T-cell (primary cell): ENCODE results near the gene CASQ1. TPM values are rescaled to one million over a fixed set of nuclear protein-coding genes. Genes with fewer than 3 reads are reported as not detected.
A peak's percentile ranks its signal among the peaks of the same experiment; 100 is the strongest.

ENCODE experiments used
- ATAC-seq, 4 experiments: fragments of 200-7000 bp in 3 of 4; fragments of 150-1000 bp in 1 of 4; cut with Tn5 transposase; replicated peaks in 1 of 4; 1 replicate in 3 of 4; 2 replicates in 1 of 4; pipeline ENCODE4 v1.10.0; 2021; ENCODE audit warnings: moderate library complexity in 3 of 4, mild to moderate bottlenecking in 2 of 4, moderate number of reproducible peaks in 1 of 4
- CTCF ChIA-PET, 2 donors: fragments of 300-600 bp; sonication (Branson Sonifier 250); formaldehyde crosslinking; loops; one replicate each; lab custom pipeline; 2022; ENCODE audit warnings: antibody characterized with exemption in 2 of 2; lab: Charles Lee
- POLR2A ChIA-PET, 2 donors: fragments of 300-600 bp; sonication (Branson Sonifier 250); formaldehyde crosslinking; loops; one replicate each; lab custom pipeline; 2022; ENCODE audit warnings: antibody characterized with exemption in 2 of 2; lab: Charles Lee
- DNase-seq, 35 experiments: peaks; one replicate each; pipeline versions ENCODE4 v3.0.0 to v3.0.0-alpha.2; 2013 to 2023
- H3K27ac ChIP-seq: one replicate; pipeline ENCODE4 v1.5.1; 2013; ENCODE audit warnings: low read length
- H3K27me3 ChIP-seq, 2 experiments: replicated peaks in 1 of 2; 1 replicate in 1 of 2; 2 replicates in 1 of 2; pipeline versions ENCODE4 v1.6.1 to v1.7.0; 2013; ENCODE audit warnings: low read length in 1 of 2, mixed read lengths in 1 of 2; ENCODE audit not compliant: control insufficient read depth in 2 of 2, insufficient read depth in 2 of 2; ENCODE audit errors: extremely low read depth in 1 of 2
- H3K36me3 ChIP-seq, 2 donors: 1 replicate in 1 of 2; 2 replicates in 1 of 2; pipeline versions ENCODE4 v1.6.1 to v1.7.0; 2013; ENCODE audit warnings: low read length in 1 of 2; ENCODE audit not compliant: control insufficient read depth in 2 of 2, insufficient read depth in 1 of 2; ENCODE audit errors: extremely low read depth in 1 of 2
- H3K4me1 ChIP-seq, 2 experiments: 1 replicate in 1 of 2; 2 replicates in 1 of 2; pipeline versions ENCODE4 v1.6.1 to v1.7.0; 2013; ENCODE audit warnings: low read length in 2 of 2, mixed read lengths in 1 of 2; ENCODE audit not compliant: insufficient read depth in 2 of 2, control insufficient read depth in 1 of 2; ENCODE audit errors: extremely low read depth in 1 of 2
- H3K4me3 ChIP-seq, 2 donors: 1 replicate in 1 of 2; 2 replicates in 1 of 2; pipeline versions ENCODE4 v1.5.1 to v1.7.0; 2013; ENCODE audit warnings: mild to moderate bottlenecking in 2 of 2, low read length in 1 of 2, moderate library complexity in 1 of 2; ENCODE audit not compliant: control insufficient read depth in 1 of 2; ENCODE audit errors: extremely low read depth in 1 of 2
- H3K9me3 ChIP-seq: 2 replicates; pipeline ENCODE4 v1.7.0; 2013
- H3K27ac Mint-ChIP-seq, 2 donors: one replicate each; pipeline ENCODE4 v1.8.0; 2020 to 2021; ENCODE audit warnings: mild to moderate bottlenecking in 2 of 2, mixed read lengths in 2 of 2
- H3K27me3 Mint-ChIP-seq, 2 donors: one replicate each; pipeline ENCODE4 v1.8.0; 2021 to 2022; ENCODE audit warnings: mixed read lengths in 2 of 2
- H3K36me3 Mint-ChIP-seq: one replicate; pipeline ENCODE4 v1.8.0; 2021; ENCODE audit warnings: mixed read lengths
- H3K4me1 Mint-ChIP-seq, 3 donors: one replicate each; pipeline ENCODE4 v1.8.0; 2020 to 2022; ENCODE audit warnings: mixed read lengths in 3 of 3, mild to moderate bottlenecking in 1 of 3
- H3K4me3 Mint-ChIP-seq, 3 donors: one replicate each; pipeline ENCODE4 v1.8.0; 2020 to 2022; ENCODE audit warnings: mild to moderate bottlenecking in 3 of 3, mixed read lengths in 3 of 3, moderate library complexity in 3 of 3
- H3K9me3 Mint-ChIP-seq, 3 donors: one replicate each; pipeline ENCODE4 v1.8.0; 2020 to 2022; ENCODE audit warnings: mixed read lengths in 3 of 3
- WGBS: methylation state at CpG from one replicate; pipeline ENCODE4 v1.1.5; 2013; ENCODE audit warnings: missing lambda C conversion rate; ENCODE audit not compliant: insufficient coverage; 5-methylcytosine and 5-hydroxymethylcytosine counted together
- total RNA-seq, 35 experiments: library from RNA in 6 of 35; stranded (reverse) in 6 of 35; fragments of 120-200 nt in 1 of 35; gene quantifications; one replicate each; pipeline versions ENCODE4 v1.2.1 to v1.2.4 and lab custom pipeline; 2013 to 2026

Gene CASQ1
- total RNA-seq, 5 donors from 2014 or later (not counting 1 experiment from before 2014, with no cell fraction given), result not detected

- no peak for ATAC-seq
- Histone ChIP-seq H3K4me3 (no peak overlapping the region), H3K27me3 (no peaks in the 10 kb centered on the region), H3K4me1 (no peaks in the 10 kb centered on the region), H3K9me3 (no peaks in the 10 kb centered on the region), H3K27ac (no peak overlapping the region), H3K36me3 (peaks cover 27 to 96% of the 10 kb centered on the region in 2 donors)
- Mint-ChIP-seq H3K4me3 (no peak overlapping the region), H3K36me3 (peaks cover 43% of the 10 kb centered on the region), H3K27me3 (no peaks in the 10 kb centered on the region), H3K27ac (no peak overlapping the region), H3K4me1 (no peaks in the 10 kb centered on the region), H3K9me3 (no peaks in the 10 kb centered on the region)
- CTCF ChIA-PET, result no interaction called here
- DNase-seq, result no peak
- POLR2A ChIA-PET, result interaction anchor here in 1 of 2 donors (0.6 kb wide), 1 partner anchor 100 kb away, joined by 3 read pairs; no protein-coding TSS in a partner anchor
Observed at GRCh38 chr1:160216301-160216700, 25.9 kb downstream of the CASQ1 start.

GRCh38 chr1:160217481-160218051, 27.2 kb downstream of the CASQ1 start:
- H3K4me3 ChIP-seq, result no peak overlapping the region
- ATAC-seq (no peak), DNase-seq (no peak)
- H3K4me1 ChIP-seq, result no peaks in the 10 kb centered on the region
- no peaks in the 10 kb centered on the region for H3K9me3 ChIP-seq
- H3K36me3 ChIP-seq, result peaks cover 24 to 95% of the 10 kb centered on the region in 2 donors
- CTCF ChIA-PET, result no interaction called here
- Mint-ChIP-seq H3K9me3 (no peaks in the 10 kb centered on the region), H3K27me3 (no peaks in the 10 kb centered on the region), H3K27ac (no peak overlapping the region), H3K4me3 (no peak overlapping the region), H3K36me3 (peaks cover 49% of the 10 kb centered on the region), H3K4me1 (no peaks in the 10 kb centered on the region)
- WGBS, result 98% methylated on average over 8 of the region's 10 CpGs
- H3K27ac ChIP-seq, result no peak overlapping the region
- H3K27me3 ChIP-seq, result no peaks in the 10 kb centered on the region
- POLR2A ChIA-PET, result interaction anchor here in 1 of 2 donors (0.5 kb wide), 1 partner anchor 24 kb away, joined by 3 read pairs; no protein-coding TSS in a partner anchor

- DNase-seq, result no peak
Observed at GRCh38 chr1:160219062-160219929, 28.9 kb downstream of the CASQ1 start.

GRCh38 chr1:160220301-160220700, 29.9 kb downstream of the CASQ1 start:
- Histone ChIP-seq H3K36me3 (peaks cover 30 to 98% of the 10 kb centered on the region in 2 donors), H3K9me3 (no peaks in the 10 kb centered on the region), H3K4me3 (no peak overlapping the region), H3K4me1 (no peaks in the 10 kb centered on the region), H3K27ac (no peak overlapping the region), H3K27me3 (no peaks in the 10 kb centered on the region)
- POLR2A ChIA-PET, result no interaction called here
- DNase-seq (no peak), ATAC-seq (no peak)
- Mint-ChIP-seq H3K4me1 (no peaks in the 10 kb centered on the region), H3K36me3 (peaks cover 64% of the 10 kb centered on the region), H3K27ac (peak overlapping the region; percentile 41 to 60), H3K9me3 (no peaks in the 10 kb centered on the region), H3K4me3 (no peak overlapping the region), H3K27me3 (no peaks in the 10 kb centered on the region)
- CTCF ChIA-PET, result interaction anchor here in 1 of 2 donors (1.0 kb wide), 1 partner anchor 9 kb away, joined by 3 read pairs; no protein-coding TSS in a partner anchor
- 100% methylated on average over 1 of the region's 2 CpGs for WGBS

More at GRCh38 chr1:160219062-160219929, 28.9 kb downstream of the CASQ1 start:
- Histone ChIP-seq H3K4me3 (no peak overlapping the region), H3K4me1 (no peaks in the 10 kb centered on the region), H3K27ac (no peak overlapping the region), H3K9me3 (no peaks in the 10 kb centered on the region), H3K36me3 (peaks cover 30 to 96% of the 10 kb centered on the region in 2 donors), H3K27me3 (no peaks in the 10 kb centered on the region)
- peak overlapping the region in 1 of 2 donors; percentile 41 for H3K27ac Mint-ChIP-seq
- ChIA-PET POLR2A (interaction anchor here in 1 of 2 donors (0.6 kb wide), 1 partner anchor 394 kb away, joined by 3 read pairs; no protein-coding TSS in a partner anchor), CTCF (interaction anchor here (1.0 kb wide), 2 partner anchors 8 kb away, joined by 3 read pairs; no protein-coding TSS in a partner anchor)
- no CpG with 5 or more reads among the region's 4 CpGs for WGBS
- no peaks in the 10 kb centered on the region for H3K27me3 Mint-ChIP-seq
- H3K4me3 Mint-ChIP-seq, result no peak overlapping the region
- peaks cover 58% of the 10 kb centered on the region for H3K36me3 Mint-ChIP-seq
- H3K9me3 Mint-ChIP-seq, result no peaks in the 10 kb centered on the region
- ATAC-seq, result no peak
- H3K4me1 Mint-ChIP-seq, result no peaks in the 10 kb centered on the region

GRCh38 chr1:160221089-160221488, 30.7 kb downstream of the CASQ1 start:
- Histone ChIP-seq H3K27me3 (no peaks in the 10 kb centered on the region), H3K9me3 (no peaks in the 10 kb centered on the region), H3K36me3 (peaks cover 30 to 98% of the 10 kb centered on the region in 2 donors), H3K4me1 (no peaks in the 10 kb centered on the region), H3K4me3 (no peak overlapping the region), H3K27ac (no peak overlapping the region)
- ChIA-PET CTCF (no interaction called here), POLR2A (no interaction called here)
- Mint-ChIP-seq H3K36me3 (peaks cover 62% of the 10 kb centered on the region), H3K27ac (no peak overlapping the region), H3K4me1 (no peaks in the 10 kb centered on the region), H3K4me3 (no peak overlapping the region), H3K27me3 (no peaks in the 10 kb centered on the region), H3K9me3 (no peaks in the 10 kb centered on the region)
- ATAC-seq (no peak), DNase-seq (no peak)

- Mint-ChIP-seq H3K27me3 (no peaks in the 10 kb centered on the region), H3K9me3 (no peaks in the 10 kb centered on the region), H3K4me3 (no peak overlapping the region), H3K36me3 (peaks cover 53% of the 10 kb centered on the region), H3K27ac (no peak overlapping the region), H3K4me1 (no peaks in the 10 kb centered on the region)
- ATAC-seq (no peak), DNase-seq (no peak)
- Histone ChIP-seq H3K9me3 (no peaks in the 10 kb centered on the region), H3K4me3 (no peak overlapping the region), H3K27ac (no peak overlapping the region), H3K27me3 (no peaks in the 10 kb centered on the region), H3K4me1 (no peaks in the 10 kb centered on the region), H3K36me3 (peaks cover 33 to 98% of the 10 kb centered on the region in 2 donors)
- 80% methylated on average over 1 of the region's 3 CpGs for WGBS
- POLR2A ChIA-PET, result interaction anchor here in 1 of 2 donors (0.6 to 0.9 kb wide), 2 partner anchors 22 to 34 kb away, joined by 3 read pairs; no protein-coding TSS in a partner anchor
- CTCF ChIA-PET, result no interaction called here
Observed at GRCh38 chr1:160222546-160222945, 32.2 kb downstream of the CASQ1 start.
